HFF-Myc (cell line): ENCODE data around the gene UCK1.
"Not testable (repeated sequence)": the region's sequence is repeated elsewhere in the genome, so short reads cannot be mapped to it uniquely, and the experiment has no call there.

Experiments used
- DNase-seq: peaks from one replicate; pipeline ENCODE4 v3.0.0-alpha.2; 2011; ENCODE audit warnings: low read depth; ENCODE audit errors: extremely low read depth
- H3K4me3 ChIP-seq: replicated peaks from 2 replicates; pipeline ENCODE4 v1.5.1; 2011; ENCODE audit warnings: low read depth, mild to moderate bottlenecking, control low read depth, low read length
- CTCF ChIP-seq: IDR thresholded peaks from 2 replicates; pipeline ENCODE4 v1.5.1; 2012; ENCODE audit warnings: mild to moderate bottlenecking, low read depth, low read length, control low read depth; ENCODE audit errors: missing control alignments

Gene UCK1

GRCh38 chr9:131559421-131560000 lies 28.4 kb upstream of the UCK1 start:
- DNase-seq = no peak
- no peak overlapping the region for H3K4me3 ChIP-seq
- TF ChIP-seq CTCF = no peak

- DNase-seq = no peak
- TF ChIP-seq CTCF = no peak
- no peak overlapping the region for H3K4me3 ChIP-seq
Observed at GRCh38 chr9:131557855-131558548, 26.9 kb upstream of the UCK1 start.

GRCh38 chr9:131555841-131556673 lies 25.0 kb upstream of the UCK1 start:
- no peak for TF ChIP-seq CTCF
- H3K4me3 ChIP-seq = no peak overlapping the region

GRCh38 chr9:131554843-131555351 lies 23.8 kb upstream of the UCK1 start:
- no peak overlapping the region for H3K4me3 ChIP-seq
- TF ChIP-seq CTCF = no peak
- DNase-seq = no peak

More at GRCh38 chr9:131555841-131556673, 25.0 kb upstream of the UCK1 start:
- no peak for DNase-seq

GRCh38 chr9:131554087-131554842 lies 23.2 kb upstream of the UCK1 start:
- DNase-seq = no peak
- no peak overlapping the region for H3K4me3 ChIP-seq
- no peak for TF ChIP-seq CTCF

- DNase-seq = no peak
- H3K4me3 ChIP-seq = no peak overlapping the region
- TF ChIP-seq CTCF = no peak
Observed at GRCh38 chr9:131552030-131552429, 21.0 kb upstream of the UCK1 start.

GRCh38 chr9:131550465-131550864 lies 19.4 kb upstream of the UCK1 start:
- not testable (repeated sequence) for H3K4me3 ChIP-seq, DNase-seq

GRCh38 chr9:131549186-131549585 lies 18.1 kb upstream of the UCK1 start:
- H3K4me3 ChIP-seq, DNase-seq: not testable (repeated sequence)
